H1 (cell line): ENCODE results near the gene DHRS13. TPM values are rescaled to one million over a fixed set of nuclear protein-coding genes. Genes with fewer than 3 reads are reported as not detected.

Experiments used
- CTCF ChIA-PET: fragments of 300-600 bp; sonication (Branson Sonifier 250); formaldehyde crosslinking; loops from one replicate; lab custom pipeline; 2021; ENCODE audit not compliant: partially characterized antibody; lab: Charles Lee
- POLR2A ChIA-PET: fragments of 300-600 bp; sonication (Branson Sonifier 250); formaldehyde crosslinking; loops from one replicate; lab custom pipeline; 2021; ENCODE audit warnings: inconsistent platforms; ENCODE audit not compliant: partially characterized antibody; lab: Charles Lee
- DNase-seq, 2 experiments: peaks; one replicate each; pipeline versions ENCODE4 v3.0.0 to v3.0.0-alpha.2; 2010 to 2022; ENCODE audit warnings: low spot score in 2 of 2, low read depth in 1 of 2, mixed read lengths in 1 of 2
- FAIRE-seq: peaks from 2 replicates; lab custom pipeline; 2011; peaks lifted over from hg19 to GRCh38; lab: Jason Lieb, UNC
- H2AFZ ChIP-seq: 2 replicates; pipeline ENCODE4 v1.8.1; 2012; ENCODE audit warnings: low read length, inconsistent platforms
- H2AK5ac ChIP-seq: 2 replicates; pipeline ENCODE4 v1.6.1; 2013; ENCODE audit warnings: low read depth, low read length
- H2BK120ac ChIP-seq: replicated peaks from 2 replicates; pipeline ENCODE3; 2013; ENCODE audit warnings: low read depth, low read length, inconsistent platforms
- H2BK12ac ChIP-seq: 2 replicates; pipeline ENCODE4 v1.6.1; 2013; ENCODE audit warnings: low read depth, low read length
- H2BK15ac ChIP-seq: 2 replicates; pipeline ENCODE4 v1.6.1; 2013; ENCODE audit warnings: low read length
- H2BK20ac ChIP-seq: 2 replicates; pipeline ENCODE4 v1.6.1; 2013; ENCODE audit warnings: low read length
- H2BK5ac ChIP-seq: 2 replicates; pipeline ENCODE4 v1.6.1; 2013; ENCODE audit warnings: low read depth, low read length
- H3K14ac ChIP-seq: 2 replicates; pipeline ENCODE4 v1.6.1; 2013; ENCODE audit warnings: inconsistent platforms; ENCODE audit not compliant: insufficient read length
- H3K18ac ChIP-seq: 2 replicates; pipeline ENCODE4 v1.6.1; 2013; ENCODE audit warnings: low read length; ENCODE audit errors: extremely low read depth
- H3K23ac ChIP-seq: 2 replicates; pipeline ENCODE4 v1.6.1; 2013; ENCODE audit warnings: inconsistent platforms; ENCODE audit not compliant: insufficient read length
- H3K23me2 ChIP-seq: 2 replicates; pipeline ENCODE4 v1.6.1; 2013; ENCODE audit warnings: low read depth, low read length
- H3K27ac ChIP-seq: 2 replicates; pipeline ENCODE4 v1.6.1; 2011; ENCODE audit warnings: low read depth, low read length, inconsistent platforms
- H3K27me3 ChIP-seq, 4 experiments: replicated peaks in 1 of 4; 1 replicate in 1 of 4; 2 replicates in 3 of 4; pipeline versions ENCODE4 v1.6.1 to v1.8.1; 2011 to 2013; ENCODE audit warnings: low read length in 3 of 4, mild to moderate bottlenecking in 3 of 4, inconsistent platforms in 2 of 4, mixed read lengths in 2 of 4, moderate library complexity in 1 of 4; ENCODE audit not compliant: control insufficient read depth in 3 of 4, insufficient read depth in 3 of 4; ENCODE audit errors: extremely low read depth in 1 of 4
- H3K36me3 ChIP-seq, 4 experiments: 2 replicates each; pipeline versions ENCODE4 v1.6.1 to v1.8.1; 2011 to 2013; ENCODE audit warnings: mild to moderate bottlenecking in 4 of 4, low read length in 3 of 4, moderate library complexity in 2 of 4, control low read depth in 1 of 4, inconsistent platforms in 1 of 4; ENCODE audit not compliant: insufficient read depth in 4 of 4, control insufficient read depth in 2 of 4
- H3K4ac ChIP-seq: replicated peaks from 2 replicates; pipeline ENCODE3; 2013; ENCODE audit warnings: low read length, low read depth, mixed read lengths, inconsistent platforms; ENCODE audit not compliant: insufficient read length
- H3K4me1 ChIP-seq, 4 experiments: replicated peaks in 1 of 4; 1 replicate in 1 of 4; 2 replicates in 3 of 4; pipeline versions ENCODE4 v1.6.1 to v1.8.1; 2011 to 2013; ENCODE audit warnings: low read length in 3 of 4, inconsistent platforms in 2 of 4, mixed read lengths in 1 of 4; ENCODE audit not compliant: insufficient read depth in 4 of 4, control insufficient read depth in 3 of 4
- H3K4me2 ChIP-seq, 2 experiments: 2 replicates each; pipeline versions ENCODE4 v1.6.1 to v1.8.1; 2011 to 2013; ENCODE audit warnings: low read depth in 2 of 2, low read length in 2 of 2, control low read depth in 1 of 2, inconsistent platforms in 1 of 2, mild to moderate bottlenecking in 1 of 2; ENCODE audit not compliant: insufficient read depth in 1 of 2
- H3K4me3 ChIP-seq, 4 experiments: fragments of 200-600, 300-600 bp in 1 of 4; sonication (generic), shearing (Covaris generic), sonication (Bioruptor Twin) in 1 of 4; 2 replicates each; pipeline versions ENCODE4 v1.5.1 to v1.8.1; 2011 to 2016; ENCODE audit warnings: low read length in 4 of 4, low read depth in 3 of 4, control low read depth in 2 of 4, inconsistent platforms in 2 of 4, mild to moderate bottlenecking in 2 of 4, mixed read lengths in 1 of 4, moderate library complexity in 1 of 4; ENCODE audit not compliant: insufficient read depth in 2 of 4; ENCODE audit errors: extremely low read depth in 1 of 4
- H3K56ac ChIP-seq: replicated peaks from 2 replicates; pipeline ENCODE3; 2013; ENCODE audit warnings: low read depth, mild to moderate bottlenecking, mixed read lengths, low read length, inconsistent platforms; ENCODE audit not compliant: insufficient read length
- H3K79me1 ChIP-seq: 2 replicates; pipeline ENCODE4 v1.6.1; 2013; ENCODE audit warnings: low read depth, low read length, control low read depth
- H3K79me2 ChIP-seq, 2 experiments: 2 replicates each; pipeline versions ENCODE4 v1.6.1 to v1.8.1; 2012 to 2013; ENCODE audit warnings: low read length in 2 of 2, mild to moderate bottlenecking in 2 of 2, inconsistent platforms in 1 of 2; ENCODE audit not compliant: insufficient read depth in 2 of 2, control insufficient read depth in 1 of 2
- H3K9ac ChIP-seq, 4 experiments: replicated peaks in 1 of 4; 1 replicate in 1 of 4; 2 replicates in 3 of 4; pipeline versions ENCODE4 v1.6.1 to v1.8.1; 2011 to 2013; ENCODE audit warnings: low read depth in 3 of 4, low read length in 3 of 4, control low read depth in 2 of 4, mild to moderate bottlenecking in 2 of 4, moderate library complexity in 2 of 4, inconsistent platforms in 1 of 4; ENCODE audit errors: extremely low read depth in 1 of 4
- H3K9me3 ChIP-seq, 2 experiments: 2 replicates each; pipeline versions ENCODE4 v1.6.1 to v1.8.1; 2012 to 2013; ENCODE audit warnings: mild to moderate bottlenecking in 2 of 2, moderate library complexity in 2 of 2, control low read depth in 1 of 2, inconsistent platforms in 1 of 2, low read depth in 1 of 2, low read length in 1 of 2, mixed read lengths in 1 of 2; ENCODE audit not compliant: insufficient read depth in 2 of 2
- H4K20me1 ChIP-seq, 2 experiments: replicated peaks in 1 of 2; 2 replicates each; pipeline versions ENCODE3 to v1.8.1; 2011 to 2013; ENCODE audit warnings: inconsistent platforms in 2 of 2, low read length in 2 of 2, mild to moderate bottlenecking in 1 of 2; ENCODE audit not compliant: insufficient read depth in 2 of 2, control insufficient read depth in 1 of 2
- H4K5ac ChIP-seq: 2 replicates; pipeline ENCODE4 v1.6.1; 2013; ENCODE audit warnings: low read length, low read depth, mixed read lengths, inconsistent platforms; ENCODE audit not compliant: insufficient read length
- H4K8ac ChIP-seq: 2 replicates; pipeline ENCODE4 v1.8.0; 2013; ENCODE audit warnings: mild to moderate bottlenecking, moderate library complexity, low read length, inconsistent platforms; ENCODE audit not compliant: insufficient read depth; ENCODE audit errors: extremely low read depth
- H4K91ac ChIP-seq: replicated peaks from 2 replicates; pipeline ENCODE3; 2013; ENCODE audit warnings: low read length, mixed read lengths, inconsistent platforms; ENCODE audit not compliant: insufficient read length
- E2F6 ChIP-seq: IDR thresholded peaks from 2 replicates; pipeline ENCODE4 v1.6.1; 2012; ENCODE audit warnings: inconsistent platforms
- EZH2 ChIP-seq: fragments of 200-600 bp; sonication (generic); IDR thresholded peaks from 2 replicates; pipeline ENCODE4 v1.7.1; 2012; ENCODE audit warnings: low read depth, mild to moderate bottlenecking, moderate library complexity, low read length, inconsistent platforms; ENCODE audit not compliant: severe bottlenecking
- GTF2F1 ChIP-seq: IDR thresholded peaks from 2 replicates; pipeline ENCODE4 v1.6.1; 2012; ENCODE audit warnings: low read depth, low read length, improper control_type of control experiment, borderline replicate concordance
- POLR2A ChIP-seq, 2 experiments: IDR thresholded peaks; 1 replicate in 1 of 2; 2 replicates in 1 of 2; pipeline ENCODE4 v1.6.1; 2011; ENCODE audit warnings: low read depth in 2 of 2, low read length in 2 of 2, mild to moderate bottlenecking in 2 of 2; ENCODE audit errors: control extremely low read depth in 1 of 2
- RXRA ChIP-seq: IDR thresholded peaks from 2 replicates; pipeline ENCODE4 v1.6.1; 2011; ENCODE audit warnings: low read depth, mild to moderate bottlenecking, low read length, moderate library complexity; ENCODE audit not compliant: insufficient read depth
- SP2 ChIP-seq: IDR thresholded peaks from 2 replicates; pipeline ENCODE4 v1.6.1; 2012; ENCODE audit warnings: mild to moderate bottlenecking, low read length, inconsistent platforms
- TAF1 ChIP-seq: IDR thresholded peaks from 2 replicates; pipeline ENCODE4 v1.6.1; 2011; ENCODE audit warnings: mild to moderate bottlenecking, low read depth, low read length
- WGBS, 2 experiments: shearing (Covaris generic) in 1 of 2; methylation state at CpG; one replicate each; pipeline versions ENCODE4 v1.1.6 to v1.1.7; 2013 to 2015; ENCODE audit warnings: low lambda C conversion rate in 2 of 2, mixed read lengths in 2 of 2, inconsistent platforms in 1 of 2, low coverage in 1 of 2, missing lambda C conversion rate in 1 of 2; ENCODE audit not compliant: insufficient replicate concordance in 2 of 2, insufficient coverage in 1 of 2, insufficient read length in 1 of 2; ENCODE audit errors: extremely low coverage in 1 of 2, missing lambda C conversion rate in 1 of 2; 5-methylcytosine and 5-hydroxymethylcytosine counted together
- polyA plus RNA-seq, 7 experiments: library from polyadenylated mRNA; depleted of rRNA in 3 of 7; stranded (reverse) in 5 of 7; unstranded in 2 of 7; fragments of >200 nt in 5 of 7; fragments of 200-250 nt in 2 of 7; gene quantifications; 1 replicate in 5 of 7; 2 replicates in 1 of 7; 4 replicates in 1 of 7; pipeline versions ENCODE4 v1.2.1 to v1.2.3, GENCODE V29; 2011 to 2013; ENCODE audit warnings: missing spikeins in 2 of 7, mixed read lengths in 2 of 7
- total RNA-seq: library from RNA; stranded (reverse); fragmentation: NEBNext Ultra II Directional; extraction: Animal tissue kit (Norgen Biotek cat#: 25700); gene quantifications from 2 replicates; pipeline ENCODE4 v1.2.1, GENCODE V29; 2021

Gene DHRS13
- total and polyA plus RNA-seq, 2 of the 8 experiments (the other 6 are each of a cell fraction or from before 2014, with no cell fraction given) = 23.7 to 30.0 TPM

- H4K8ac ChIP-seq = no peak overlapping the region
- no peak overlapping the region for H3K23ac ChIP-seq
- FAIRE-seq (no peak), DNase-seq (no peak)
- H3K14ac ChIP-seq = no peak overlapping the region
- no peak overlapping the region for H3K4ac ChIP-seq
- peaks cover 11% of the 10 kb centered on the region for H3K79me1 ChIP-seq
- no peak overlapping the region for H3K56ac ChIP-seq
- CTCF ChIA-PET = interaction anchor here (0.6 to 7.3 kb wide), 19 partner anchors 11 to 220 kb away, joined by 3 to 47 read pairs (median 4); partner anchors contain the start of genes NEK8 and TLCD1
- H2AFZ ChIP-seq = no peak overlapping the region; the same call in 1 of the 2 replicates
- H4K5ac ChIP-seq = peak overlapping the region; percentile 31
- no peaks in the 10 kb centered on the region; a peak in 1 of 8 replicates for H3K36me3 ChIP-seq
- H4K91ac ChIP-seq = no peak overlapping the region
- no peak for TF ChIP-seq E2F6
- TF ChIP-seq EZH2 = no peak
- 0 out of 2 replicates have a peak, but pooled peaks have one; percentile 2 for TF ChIP-seq TAF1
- no peak for TF ChIP-seq SP2
- no peak for TF ChIP-seq RXRA
- peak in 1 of 2 experiments; percentile 3; a peak in 1 of 3 replicates for TF ChIP-seq POLR2A (IDR thresholded peaks at IDR 0.05; ENCODE audit: control extremely low read depth in 1 of 2, low read depth in 2 of 2, low read length in 2 of 2)
- no peak for TF ChIP-seq GTF2F1
- H3K27me3 ChIP-seq = no peaks in the 10 kb centered on the region
- peak overlapping the region in 3 of 4 experiments; percentile 22 to 72 (median 71); a peak in 2 of 7 replicates for H3K9ac ChIP-seq
- H3K27ac ChIP-seq = peak overlapping the region; percentile 43; the same call in 1 of the 2 replicates
- H3K79me2 ChIP-seq = peaks cover 4 to 25% of the 10 kb centered on the region in 2 experiments
- peaks cover 2 to 18% (median 8%) of the 10 kb centered on the region in 4 experiments for H3K4me1 ChIP-seq
- no peaks in the 10 kb centered on the region for H3K9me3 ChIP-seq
- WGBS, 2 experiments = 43% methylated on average over 17 of the region's 23 CpGs; no CpG with 5 or more reads in 1 of the 2 experiments
- POLR2A ChIA-PET = interaction anchor here (0.5 to 5.2 kb wide), 29 partner anchors 9 to 187 kb away, joined by 3 to 51 read pairs (median 5); partner anchors contain the start of genes PHF12, PROCA1, RPL23A and TLCD1
- peak overlapping the region; percentile 68 to 71 for H3K4me2 ChIP-seq
- H2BK120ac ChIP-seq = no peak overlapping the region
- H2BK20ac ChIP-seq = no peak overlapping the region
- no peak overlapping the region; the same call in 1 of the 2 replicates for H2AK5ac ChIP-seq
- H3K4me3 ChIP-seq = peak overlapping the region; percentile 79 to 94 (median 89)
- peak overlapping the region; percentile 88 for H3K18ac ChIP-seq
- H4K20me1 ChIP-seq = peaks cover 0 to 2% of the 10 kb centered on the region in 2 experiments
- H2BK5ac ChIP-seq = peak overlapping the region; percentile 87; the same call in 1 of the 2 replicates
- no peak overlapping the region for H2BK12ac ChIP-seq
- H3K23me2 ChIP-seq = peaks cover 8% of the 10 kb centered on the region; the same call in 1 of the 2 replicates
- H2BK15ac ChIP-seq = no peak overlapping the region
Measured at GRCh38 chr17:28897769-28898526, 4.9 kb downstream of the DHRS13 start.
